Measurements from ENCODE around the gene LMTK2.
A peak's percentile ranks its signal among the peaks of the same experiment; 100 is the strongest.
"Not testable (repeated sequence)": the region's sequence is repeated elsewhere in the genome, so short reads cannot be mapped to it uniquely, and the experiment has no call there.

The LMTK2 gene

GRCh38 chr7:98112077-98112476 lies 5.4 kb downstream of the LMTK2 start:
- in situ Hi-C loops (cut with HindIII; ENCODE audit: low sequenced_read_pairs) = no loop called here

GRCh38 chr7:98115746-98116525 lies 9.3 kb downstream of the LMTK2 start:
- DNase-seq (ENCODE audit: low read depth, low spot score) = no peak
- no peak overlapping the region for H3K4me3 ChIP-seq (ENCODE audit: low read depth, low read length)
- in situ Hi-C loops (cut with HindIII; ENCODE audit: low sequenced_read_pairs) = no loop called here
- TF ChIP-seq CTCF (IDR thresholded peaks at IDR 0.05; ENCODE audit: low read depth, low read length) = no peak

More at GRCh38 chr7:98112077-98112476, 5.4 kb downstream of the LMTK2 start:
- DNase-seq (ENCODE audit: low read depth, low spot score) = no peak
- H3K4me3 ChIP-seq (ENCODE audit: low read depth, low read length) = no peak overlapping the region
- TF ChIP-seq CTCF (IDR thresholded peaks at IDR 0.05; ENCODE audit: low read depth, low read length) = no peak

GRCh38 chr7:98116656-98117461 lies 10.2 kb downstream of the LMTK2 start:
- no peak for TF ChIP-seq CTCF (IDR thresholded peaks at IDR 0.05; ENCODE audit: low read depth, low read length)
- no peak overlapping the region for H3K4me3 ChIP-seq (ENCODE audit: low read depth, low read length)
- DNase-seq (ENCODE audit: low read depth, low spot score) = peak; percentile 39
- in situ Hi-C loops (cut with HindIII; ENCODE audit: low sequenced_read_pairs) = no loop called here

- peak; percentile 69 for DNase-seq (ENCODE audit: low read depth, low spot score)
- TF ChIP-seq CTCF (IDR thresholded peaks at IDR 0.05; ENCODE audit: low read depth, low read length) = no peak
- in situ Hi-C loops (cut with HindIII; ENCODE audit: low sequenced_read_pairs) = no loop called here
- H3K4me3 ChIP-seq (ENCODE audit: low read depth, low read length) = no peak overlapping the region
Measured at GRCh38 chr7:98119256-98119918, 12.7 kb downstream of the LMTK2 start.

GRCh38 chr7:98120559-98120958 lies 13.9 kb downstream of the LMTK2 start:
- no peak overlapping the region for H3K4me3 ChIP-seq (ENCODE audit: low read depth, low read length)
- no peak for TF ChIP-seq CTCF (IDR thresholded peaks at IDR 0.05; ENCODE audit: low read depth, low read length)
- in situ Hi-C loops (cut with HindIII; ENCODE audit: low sequenced_read_pairs) = no loop called here
- no peak for DNase-seq (ENCODE audit: low read depth, low spot score)

GRCh38 chr7:98121388-98121787 lies 14.7 kb downstream of the LMTK2 start:
- H3K4me3 ChIP-seq (ENCODE audit: low read depth, low read length); DNase-seq (ENCODE audit: low read depth, low spot score); in situ Hi-C loops (cut with HindIII; ENCODE audit: low sequenced_read_pairs): not testable (repeated sequence)
